Measurements from ENCODE around the gene IGFBPL1. TPM values are rescaled to one million over a fixed set of nuclear protein-coding genes. Genes with fewer than 3 reads are reported as not detected.
"Not testable (repeated sequence)": the region's sequence is repeated elsewhere in the genome, so short reads cannot be mapped to it uniquely, and the experiment has no call there.

Gene IGFBPL1, protein sequence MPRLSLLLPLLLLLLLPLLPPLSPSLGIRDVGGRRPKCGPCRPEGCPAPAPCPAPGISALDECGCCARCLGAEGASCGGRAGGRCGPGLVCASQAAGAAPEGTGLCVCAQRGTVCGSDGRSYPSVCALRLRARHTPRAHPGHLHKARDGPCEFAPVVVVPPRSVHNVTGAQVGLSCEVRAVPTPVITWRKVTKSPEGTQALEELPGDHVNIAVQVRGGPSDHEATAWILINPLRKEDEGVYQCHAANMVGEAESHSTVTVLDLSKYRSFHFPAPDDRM
- total RNA-seq: not detected

DNA sequence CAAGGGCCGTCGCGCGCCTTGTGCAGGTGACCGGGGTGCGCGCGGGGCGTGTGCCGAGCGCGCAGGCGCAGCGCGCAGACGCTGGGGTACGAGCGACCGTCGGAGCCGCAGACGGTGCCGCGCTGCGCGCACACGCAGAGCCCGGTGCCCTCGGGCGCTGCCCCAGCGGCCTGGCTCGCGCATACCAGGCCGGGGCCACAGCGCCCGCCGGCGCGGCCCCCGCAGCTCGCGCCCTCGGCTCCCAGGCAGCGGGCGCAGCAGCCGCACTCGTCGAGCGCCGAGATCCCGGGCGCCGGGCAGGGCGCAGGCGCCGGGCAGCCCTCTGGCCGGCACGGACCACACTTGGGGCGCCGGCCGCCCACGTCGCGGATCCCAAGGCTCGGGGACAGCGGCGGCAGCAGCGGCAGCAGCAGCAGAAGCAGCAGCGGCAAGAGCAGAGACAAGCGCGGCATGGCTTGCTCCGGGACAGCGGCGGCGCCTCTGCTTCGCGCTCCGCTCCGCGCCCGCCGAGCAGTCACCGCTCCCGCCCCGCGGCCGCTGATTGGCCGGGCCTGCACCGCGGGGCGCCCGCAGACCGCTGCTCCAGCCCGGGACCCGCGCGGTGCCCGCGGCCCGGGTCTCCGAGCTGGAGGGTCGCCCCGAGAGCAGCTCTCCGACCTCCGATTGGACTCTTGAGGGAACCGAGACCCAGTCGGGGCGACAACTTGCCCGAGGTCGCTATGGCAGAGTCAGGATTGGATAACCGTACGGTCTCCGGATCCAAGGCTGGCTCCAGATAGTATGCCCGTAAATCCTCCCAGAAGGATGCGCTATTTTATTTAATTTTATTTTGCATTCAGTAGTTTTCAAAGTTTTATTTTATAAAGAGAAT lies at the start of gene IGFBPL1:
Gene IGFBPL1, minus strand, starts transcription at position 482 of the 871 bp plus-strand sequence. Its CDS starts 30 bp downstream, at position 452.
- intact Hi-C loops (cut with DNase I; ENCODE audit: low total_unique reads): no loop called here
- H3K4me3 ChIP-seq (ENCODE audit: low read depth, poor library complexity, severe bottlenecking): no peak within 1 kb of the TSS
- peak in 1 of 2 donors; percentile 40 for DNase-seq (ENCODE audit: low spot score in 2 of 2)
- 2% methylated on average over 88 to 90 of the region's 115 CpGs for WGBS, 2 donors
- TF ChIP-seq CTCF (IDR thresholded peaks at IDR 0.05) (no peak), POLR2A (IDR thresholded peaks at IDR 0.05) (no peak)

DNA sequence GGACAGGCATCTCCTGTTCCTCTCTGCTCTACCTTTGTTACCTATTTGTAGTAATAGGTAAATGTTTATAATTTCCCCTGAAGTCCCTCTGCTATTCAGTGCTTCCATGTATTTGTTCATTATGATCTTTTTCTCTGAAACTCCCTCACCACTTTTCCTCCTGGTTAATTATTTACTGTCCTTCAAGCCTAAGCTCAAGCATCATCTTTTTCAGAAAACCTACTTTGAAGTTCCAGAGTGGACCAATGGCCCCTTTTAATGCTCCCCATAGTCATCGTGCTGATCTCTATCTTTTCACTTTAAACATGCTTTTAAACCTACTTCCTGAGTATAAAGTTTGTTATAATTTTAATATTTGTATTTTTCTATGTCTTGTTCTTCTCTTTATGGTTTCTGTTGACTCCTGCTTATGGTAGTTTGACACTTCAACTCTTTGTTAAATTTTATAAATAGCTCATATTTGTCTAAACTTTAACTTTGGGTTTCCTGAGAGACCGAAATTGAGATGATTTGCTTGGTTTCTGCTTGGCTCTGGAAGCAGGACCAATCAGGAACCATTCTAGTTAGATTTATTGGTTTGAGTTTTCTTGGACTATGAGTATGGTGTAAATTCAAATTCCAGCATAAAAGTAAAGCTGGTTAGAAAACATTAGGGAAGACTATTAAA lies 48.5 kb upstream of the IGFBPL1 start:
- intact Hi-C loops (cut with DNase I; ENCODE audit: low total_unique reads); DNase-seq (ENCODE audit: low spot score in 2 of 2); H3K4me3 ChIP-seq (ENCODE audit: low read depth, poor library complexity, severe bottlenecking): not testable (repeated sequence)
- WGBS, 2 donors: 78 to 90% methylated on average over 2 of the region's 2 CpGs

- no peak for TF ChIP-seq POLR2A (IDR thresholded peaks at IDR 0.05)
- intact Hi-C loops (cut with DNase I; ENCODE audit: low total_unique reads): no loop called here
- 46 to 55% methylated on average over 3 of the region's 3 CpGs for WGBS, 2 donors
- DNase-seq (ENCODE audit: low spot score in 2 of 2): no peak
- H3K4me3 ChIP-seq (ENCODE audit: low read depth, poor library complexity, severe bottlenecking): no peak overlapping the region
These were observed 43.1 kb upstream of the IGFBPL1 start for GRCh38 chr9:38467404-38467803.

DNA sequence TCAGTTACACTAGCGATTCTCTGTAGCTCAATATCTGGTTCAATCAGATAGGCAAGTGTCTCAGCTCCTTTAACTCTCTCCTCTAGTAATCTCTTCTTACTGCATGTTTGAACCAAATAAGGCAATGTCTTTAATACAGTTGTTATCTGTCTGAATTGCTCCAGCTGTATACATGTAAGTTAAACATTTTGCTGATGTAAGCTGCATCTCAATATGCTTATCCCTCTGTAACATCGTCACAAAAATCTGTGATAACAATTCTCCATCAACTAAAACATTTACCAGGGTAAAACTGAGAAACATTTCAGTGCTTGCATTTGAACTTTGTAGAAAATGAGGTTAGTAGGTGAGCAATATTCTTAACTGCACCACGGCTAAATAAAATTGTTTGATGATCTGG lies 29.6 kb upstream of the IGFBPL1 start:
- WGBS, 2 donors: 85 to 90% methylated on average over 3 of the region's 3 CpGs
- TF ChIP-seq CTCF (IDR thresholded peaks at IDR 0.05): no peak
- TF ChIP-seq POLR2A (IDR thresholded peaks at IDR 0.05): no peak

GRCh38 chr9:38451162-38451561 lies 26.9 kb upstream of the IGFBPL1 start:
- intact Hi-C loops (cut with DNase I; ENCODE audit: low total_unique reads): loop anchor here (5.0 kb wide), 1 partner anchor 129 kb away; no protein-coding TSS in a partner anchor
- H3K4me3 ChIP-seq (ENCODE audit: low read depth, poor library complexity, severe bottlenecking): no peak overlapping the region
- TF ChIP-seq POLR2A (IDR thresholded peaks at IDR 0.05) (no peak), CTCF (IDR thresholded peaks at IDR 0.05) (no peak)
- DNase-seq (ENCODE audit: low spot score in 2 of 2): no peak

More for the DNA sequence above, 29.6 kb upstream of the IGFBPL1 start:
- no peak overlapping the region for H3K4me3 ChIP-seq (ENCODE audit: low read depth, poor library complexity, severe bottlenecking)
- intact Hi-C loops (cut with DNase I; ENCODE audit: low total_unique reads): loop anchor here (5.0 kb wide), 1 partner anchor 132 kb away; no protein-coding TSS in a partner anchor
- DNase-seq (ENCODE audit: low spot score in 2 of 2): no peak

DNA sequence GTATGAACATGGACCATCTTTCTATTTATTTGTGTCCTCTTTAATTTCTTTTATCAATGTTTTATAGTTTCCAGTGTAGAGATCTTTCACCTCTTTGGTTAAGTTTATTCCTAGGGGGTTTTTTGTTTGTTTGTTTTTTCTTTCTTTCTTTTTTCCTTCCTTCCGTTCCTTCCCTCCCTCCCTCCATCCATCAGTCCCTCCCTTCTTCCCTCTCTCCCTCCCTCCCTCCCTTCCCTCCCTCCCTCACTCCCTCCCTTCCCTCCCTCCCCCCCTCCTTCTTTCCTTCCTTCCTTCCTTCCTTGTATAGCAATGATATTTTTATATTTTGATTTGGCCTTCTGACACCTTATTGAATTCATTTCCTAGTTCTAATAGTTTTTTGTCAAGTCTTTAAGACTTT lies 23.4 kb upstream of the IGFBPL1 start:
- H3K4me3 ChIP-seq (ENCODE audit: low read depth, poor library complexity, severe bottlenecking): no peak overlapping the region
- 22 to 54% methylated on average over 1 of the region's 1 CpG for WGBS, 2 donors
- TF ChIP-seq POLR2A (IDR thresholded peaks at IDR 0.05): no peak
- TF ChIP-seq CTCF (IDR thresholded peaks at IDR 0.05): no peak
- intact Hi-C loops (cut with DNase I; ENCODE audit: low total_unique reads): no loop called here
- DNase-seq (ENCODE audit: low spot score in 2 of 2): no peak
